ENCODE measurements around the gene BCAS3. TPM values are rescaled to one million over a fixed set of nuclear protein-coding genes. Genes with fewer than 3 reads are reported as not detected.

BCAS3 gene
- total RNA-seq, 1 donor from 2014 or later: 15.2 TPM

DNA sequence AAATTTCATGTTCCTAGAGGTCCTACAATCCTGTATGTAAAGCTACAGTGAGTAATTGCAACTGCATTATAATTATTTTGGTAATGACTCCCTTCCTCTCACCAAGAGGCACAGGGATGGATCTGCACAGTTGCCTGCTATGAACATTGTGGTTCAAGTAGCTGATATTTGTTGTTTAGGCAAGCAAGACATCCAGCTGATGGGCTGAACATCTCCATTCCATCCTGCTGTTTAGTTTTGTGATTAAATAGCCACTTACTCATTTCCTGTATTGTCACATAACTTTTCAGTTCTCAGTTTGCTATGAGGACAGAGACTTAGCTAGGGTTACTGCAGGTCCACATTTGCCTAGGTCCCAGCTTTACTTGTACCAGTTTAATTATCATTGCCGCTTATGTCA lies 540.8 kb downstream of the BCAS3 start:
- TF ChIP-seq, protein P1, sequence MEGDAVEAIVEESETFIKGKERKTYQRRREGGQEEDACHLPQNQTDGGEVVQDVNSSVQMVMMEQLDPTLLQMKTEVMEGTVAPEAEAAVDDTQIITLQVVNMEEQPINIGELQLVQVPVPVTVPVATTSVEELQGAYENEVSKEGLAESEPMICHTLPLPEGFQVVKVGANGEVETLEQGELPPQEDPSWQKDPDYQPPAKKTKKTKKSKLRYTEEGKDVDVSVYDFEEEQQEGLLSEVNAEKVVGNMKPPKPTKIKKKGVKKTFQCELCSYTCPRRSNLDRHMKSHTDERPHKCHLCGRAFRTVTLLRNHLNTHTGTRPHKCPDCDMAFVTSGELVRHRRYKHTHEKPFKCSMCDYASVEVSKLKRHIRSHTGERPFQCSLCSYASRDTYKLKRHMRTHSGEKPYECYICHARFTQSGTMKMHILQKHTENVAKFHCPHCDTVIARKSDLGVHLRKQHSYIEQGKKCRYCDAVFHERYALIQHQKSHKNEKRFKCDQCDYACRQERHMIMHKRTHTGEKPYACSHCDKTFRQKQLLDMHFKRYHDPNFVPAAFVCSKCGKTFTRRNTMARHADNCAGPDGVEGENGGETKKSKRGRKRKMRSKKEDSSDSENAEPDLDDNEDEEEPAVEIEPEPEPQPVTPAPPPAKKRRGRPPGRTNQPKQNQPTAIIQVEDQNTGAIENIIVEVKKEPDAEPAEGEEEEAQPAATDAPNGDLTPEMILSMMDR (conservative IDR thresholded peaks at IDR 0.05; ENCODE audit: low read depth, low read length): no peak
- no peak overlapping the region for H3K4me3 ChIP-seq (ENCODE audit: low read depth, low read length)
- no peak for DNase-seq (ENCODE audit: low read depth)

DNA sequence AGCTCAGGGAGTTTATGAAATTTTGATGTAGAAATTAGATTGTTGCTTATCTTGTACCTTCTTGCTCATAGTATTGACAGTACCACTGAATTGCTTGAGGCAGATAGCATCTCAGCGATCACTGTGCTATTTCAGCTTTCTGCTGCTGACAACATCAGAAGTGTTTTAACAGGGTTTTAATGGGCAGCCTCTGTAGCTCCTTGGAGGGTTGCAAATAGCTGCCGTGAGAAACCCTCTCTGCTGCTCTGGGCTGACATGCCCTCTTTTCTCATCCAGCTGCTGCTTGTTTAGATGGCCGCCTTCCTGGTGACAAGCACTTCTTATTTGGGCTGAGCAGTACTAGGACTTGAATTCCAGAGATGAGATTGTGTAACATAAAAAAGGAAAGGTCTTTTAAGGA lies 541.8 kb downstream of the BCAS3 start:
- no peak for DNase-seq (ENCODE audit: low read depth)

GRCh38 chr17:61221181-61221580 lies 543.5 kb downstream of the BCAS3 start:
- TF ChIP-seq, protein P1 (conservative IDR thresholded peaks at IDR 0.05; ENCODE audit: low read depth, low read length): no peak
- no peak for DNase-seq (ENCODE audit: low read depth)

More for the DNA sequence above, 541.8 kb downstream of the BCAS3 start:
- TF ChIP-seq, protein P1 (conservative IDR thresholded peaks at IDR 0.05; ENCODE audit: low read depth, low read length): no peak
- H3K4me3 ChIP-seq (ENCODE audit: low read depth, low read length): no peak overlapping the region

GRCh38 chr17:61221597-61222471 lies 544.2 kb downstream of the BCAS3 start:
- DNase-seq (ENCODE audit: low read depth): no peak
- H3K4me3 ChIP-seq (ENCODE audit: low read depth, low read length): no peak overlapping the region
- TF ChIP-seq, protein P1 (conservative IDR thresholded peaks at IDR 0.05; ENCODE audit: low read depth, low read length): no peak

More at GRCh38 chr17:61221181-61221580, 543.5 kb downstream of the BCAS3 start:
- H3K4me3 ChIP-seq (ENCODE audit: low read depth, low read length): no peak overlapping the region

GRCh38 chr17:61223725-61224124 lies 546.1 kb downstream of the BCAS3 start:
- no peak overlapping the region for H3K4me3 ChIP-seq (ENCODE audit: low read depth, low read length)
- TF ChIP-seq, protein P1 (conservative IDR thresholded peaks at IDR 0.05; ENCODE audit: low read depth, low read length): no peak
- DNase-seq (ENCODE audit: low read depth): no peak

- TF ChIP-seq, protein P1 (conservative IDR thresholded peaks at IDR 0.05; ENCODE audit: low read depth, low read length): no peak
- no peak overlapping the region for H3K4me3 ChIP-seq (ENCODE audit: low read depth, low read length)
- DNase-seq (ENCODE audit: low read depth): no peak
Observed at GRCh38 chr17:61225178-61225882, 547.7 kb downstream of the BCAS3 start.
